Stimulated activated CD4-positive, alpha-beta T cell treated with anti-CD3 and anti-CD28 coated beads, Interleukin-4, amount 100 ng/mL, for 24 hours (primary cell): Measurements from ENCODE around the gene NOX5.
"Not testable (repeated sequence)": the region's sequence is repeated elsewhere in the genome, so short reads cannot be mapped to it uniquely, and the experiment has no call there.

Experiments
- DNase-seq: peaks from one replicate; pipeline ENCODE4 v3.0.0-alpha.2; 2020

Gene NOX5

GRCh38 chr15:69014454-69014853, at the start of gene NOX5:
TSS of gene NOX5 (plus strand) at chr15:69014695. CDS start at chr15:69014736, 41 bp downstream.
- no peak for DNase-seq

- no peak for DNase-seq
Measured at GRCh38 chr15:68966996-68967395, 47.5 kb upstream of the NOX5 start.

GRCh38 chr15:68967948-68968347, 46.5 kb upstream of the NOX5 start:
- DNase-seq = no peak

GRCh38 chr15:68969298-68969697, 45.2 kb upstream of the NOX5 start:
- no peak for DNase-seq

GRCh38 chr15:68972201-68973065, 42.1 kb upstream of the NOX5 start:
- DNase-seq = no peak

- DNase-seq = not testable (repeated sequence)
Measured at GRCh38 chr15:68975651-68976160, 38.8 kb upstream of the NOX5 start.

- DNase-seq = not testable (repeated sequence)
Measured at GRCh38 chr15:68977426-68977825, 37.1 kb upstream of the NOX5 start.

GRCh38 chr15:68979006-68979405, 35.5 kb upstream of the NOX5 start:
- DNase-seq = no peak

GRCh38 chr15:68979816-68980215, 34.7 kb upstream of the NOX5 start:
- DNase-seq = no peak

- no peak for DNase-seq
Measured at GRCh38 chr15:68980786-68981185, 33.7 kb upstream of the NOX5 start.

- no peak for DNase-seq
Measured at GRCh38 chr15:68981941-68982340, 32.6 kb upstream of the NOX5 start.

GRCh38 chr15:68982976-68983563, 31.4 kb upstream of the NOX5 start:
- DNase-seq = no peak

GRCh38 chr15:68983961-68984481, 30.5 kb upstream of the NOX5 start:
- DNase-seq = no peak

- no peak for DNase-seq
Measured at GRCh38 chr15:68984586-68984985, 29.9 kb upstream of the NOX5 start.

- DNase-seq = no peak
Measured at GRCh38 chr15:68985361-68985891, 29.1 kb upstream of the NOX5 start.

- no peak for DNase-seq
Measured at GRCh38 chr15:68986322-68986721, 28.2 kb upstream of the NOX5 start.

GRCh38 chr15:68987120-68987519, 27.4 kb upstream of the NOX5 start:
- DNase-seq = no peak

- no peak for DNase-seq
Measured at GRCh38 chr15:68987676-68988075, 26.8 kb upstream of the NOX5 start.

GRCh38 chr15:68989541-68990230, 24.8 kb upstream of the NOX5 start:
- DNase-seq = no peak

GRCh38 chr15:68990231-68990991, 24.1 kb upstream of the NOX5 start:
- no peak for DNase-seq

- DNase-seq = no peak
Measured at GRCh38 chr15:68990992-68991500, 23.4 kb upstream of the NOX5 start.

GRCh38 chr15:68991723-68992122, 22.8 kb upstream of the NOX5 start:
- no peak for DNase-seq
